HepG2 (cell line): Measurements from ENCODE around the gene STARD13. TPM values are rescaled to one million over a fixed set of nuclear protein-coding genes. Genes with fewer than 3 reads are reported as not detected.

ENCODE experiments used
- ATAC-seq: fragments of 200-7000 bp; cut with Tn5 transposase; 3 replicates; pipeline ENCODE4 v1.9.1; 2020; ENCODE audit warnings: mild to moderate bottlenecking, moderate library complexity
- BruUV-seq: library from RNA; stranded (reverse); fragments of 400-500 nt; replicated peaks from 2 replicates; lab custom pipeline; 2021; lab: Mats Ljungman, UMichigan
- CTCF ChIA-PET: fragments of 300-600 bp; formaldehyde crosslinking; extraction: SDS; loops from one replicate; lab custom pipeline; 2021; ENCODE audit warnings: low total read pairs, inconsistent platforms, low intra/inter-chr PET ratio; lab: Yijun Ruan, JAX
- POLR2A ChIA-PET: fragments of 350-600 bp; sonication (Branson Sonifier 250); formaldehyde crosslinking; loops from one replicate; lab custom pipeline; 2020; ENCODE audit warnings: antibody characterized with exemption, inconsistent platforms; lab: Yijun Ruan, JAX
- DNase-seq: peaks from one replicate; pipeline ENCODE4 v3.0.0-alpha.2; 2015; ENCODE audit warnings: low spot score
- FAIRE-seq: peaks from 3 replicates; lab custom pipeline; 2011; peaks lifted over from hg19 to GRCh38; lab: Jason Lieb, UNC
- H2AFZ ChIP-seq: one replicate; pipeline ENCODE4 v1.6.1; 2011; ENCODE audit warnings: low read length, inconsistent platforms
- H3K27ac ChIP-seq: fragments of 300-600 bp; 3 replicates; pipeline ENCODE4 v1.8.0; 2011; ENCODE audit warnings: mixed run types, mild to moderate bottlenecking, mixed read lengths, low read length, inconsistent platforms; ENCODE audit not compliant: insufficient read depth; ENCODE audit errors: extremely low read length
- H3K27me3 ChIP-seq, 2 experiments: fragments of 200-600 bp in 1 of 2; 2 replicates in 1 of 2; 3 replicates in 1 of 2; pipeline versions ENCODE4 v1.6.0 to v1.8.0; 2011; ENCODE audit warnings: low read length in 2 of 2, mild to moderate bottlenecking in 2 of 2, moderate library complexity in 2 of 2, inconsistent platforms in 1 of 2; ENCODE audit not compliant: insufficient read depth in 2 of 2, control insufficient read depth in 1 of 2
- H3K36me3 ChIP-seq, 2 experiments: fragments of 200-600 bp in 1 of 2; replicated peaks in 1 of 2; 2 replicates in 1 of 2; 3 replicates in 1 of 2; pipeline versions ENCODE4 v1.5.1 to v1.8.0; 2011; ENCODE audit warnings: low read length in 2 of 2, inconsistent platforms in 1 of 2; ENCODE audit not compliant: insufficient read depth in 2 of 2, control insufficient read depth in 1 of 2
- H3K4me1 ChIP-seq: 2 replicates; pipeline ENCODE4 v1.5.1; 2012; ENCODE audit warnings: low read length, inconsistent platforms; ENCODE audit not compliant: insufficient read depth
- H3K4me2 ChIP-seq: 2 replicates; pipeline ENCODE4 v1.6.0; 2011; ENCODE audit warnings: low read depth, low read length, inconsistent platforms
- H3K4me3 ChIP-seq, 3 experiments: fragments of 200-600 bp in 1 of 3; sonication (generic), shearing (Covaris generic) in 1 of 3; replicated peaks in 1 of 3; 2 replicates each; pipeline ENCODE4 v1.5.1; 2011 to 2016; ENCODE audit warnings: low read length in 3 of 3, inconsistent platforms in 2 of 3, low read depth in 2 of 3, mild to moderate bottlenecking in 2 of 3, control low read depth in 1 of 3, mixed read lengths in 1 of 3; ENCODE audit not compliant: insufficient read depth in 1 of 3
- H3K79me2 ChIP-seq: one replicate; pipeline ENCODE4 v1.6.1; 2011; ENCODE audit warnings: low read length, inconsistent platforms; ENCODE audit not compliant: insufficient read depth
- H3K9ac ChIP-seq: 2 replicates; pipeline ENCODE4 v1.6.0; 2011; ENCODE audit warnings: mild to moderate bottlenecking, low read depth, low read length, inconsistent platforms; ENCODE audit not compliant: insufficient read depth
- H3K9me3 ChIP-seq: 2 replicates; pipeline ENCODE4 v1.5.1; 2012; ENCODE audit warnings: mild to moderate bottlenecking, low read length
- H4K20me1 ChIP-seq: 2 replicates; pipeline ENCODE4 v1.6.0; 2011; ENCODE audit warnings: inconsistent platforms, mild to moderate bottlenecking, low read length, moderate library complexity; ENCODE audit not compliant: insufficient read depth
- BATF2 ChIP-seq: sonication (generic); formaldehyde crosslinking; IDR thresholded peaks from 2 replicates; pipeline ENCODE4 v1.8.0; 2022; ENCODE audit warnings: mild to moderate bottlenecking, missing genetic modification reagents, moderate library complexity
- CBX2 ChIP-seq, 2 experiments: fragments of 200-600 bp in 1 of 2; sonication (generic); formaldehyde crosslinking in 1 of 2; IDR thresholded peaks; 2 replicates each; pipeline versions ENCODE4 v1.7.0 to v1.8.1; 2018 to 2022; ENCODE audit warnings: low read depth in 2 of 2, low read length in 1 of 2, mild to moderate bottlenecking in 1 of 2, missing genetic modification reagents in 1 of 2
- DDIT3 ChIP-seq: sonication (generic); formaldehyde crosslinking; IDR thresholded peaks from 2 replicates; pipeline ENCODE4 v1.4.0; 2020; ENCODE audit warnings: mild to moderate bottlenecking, missing genetic modification reagents
- EED ChIP-seq: sonication (generic); formaldehyde crosslinking; IDR thresholded peaks from 2 replicates; pipeline ENCODE4 v1.5.0; 2020; ENCODE audit warnings: mild to moderate bottlenecking, missing genetic modification reagents
- HNRNPUL1 ChIP-seq: fragments of 200-400 bp; formaldehyde crosslinking; IDR thresholded peaks from 2 replicates; pipeline ENCODE4 v1.6.1; 2017; ENCODE audit warnings: low read depth, mild to moderate bottlenecking, low read length, moderate library complexity
- MTA3 ChIP-seq: sonication (generic); formaldehyde crosslinking; IDR thresholded peaks from 2 replicates; pipeline ENCODE4 v1.4.0; 2020; ENCODE audit warnings: missing genetic modification reagents
- RBM22 ChIP-seq: fragments of 200-400 bp; formaldehyde crosslinking; optimal IDR thresholded peaks from 2 replicates; pipeline ENCODE3; 2017; ENCODE audit warnings: mild to moderate bottlenecking, low read length, moderate library complexity
- ZNF275 ChIP-seq: sonication (generic); formaldehyde crosslinking; IDR thresholded peaks from 2 replicates; pipeline ENCODE4 v1.8.0; 2022; ENCODE audit warnings: missing genetic modification reagents, mild to moderate bottlenecking, inconsistent platforms, borderline replicate concordance
- ZNF674 ChIP-seq: sonication (generic); formaldehyde crosslinking; IDR thresholded peaks from 2 replicates; pipeline ENCODE4 v1.5.0; 2020; ENCODE audit warnings: low read depth, mild to moderate bottlenecking, missing genetic modification reagents
- ZNF816 ChIP-seq: sonication (generic); formaldehyde crosslinking; IDR thresholded peaks from 2 replicates; pipeline ENCODE4 v1.8.0; 2022; ENCODE audit warnings: missing genetic modification reagents, mild to moderate bottlenecking, borderline replicate concordance
- WGBS: methylation state at CpG from one replicate; pipeline ENCODE4 v1.1.6; 2017; ENCODE audit warnings: low lambda C conversion rate; 5-methylcytosine and 5-hydroxymethylcytosine counted together
- in situ Hi-C: cut with HindIII; loops from 2 replicates; pipeline ENCODE4 v1.10.0; 2017; ENCODE audit warnings: low pct_unique_long_range_greater_than_20kb; ENCODE audit not compliant: extremely low pct_ligation_motif_present
- intact Hi-C: fragments of 100-400 bp; cut with micrococcal nuclease; formaldehyde crosslinking; loops from one replicate; pipeline ENCODE4 v1.10.0; 2022; ENCODE audit not compliant: unreplicated experiment
- polyA plus RNA-seq, 8 experiments: library from polyadenylated mRNA; depleted of rRNA in 3 of 8; stranded (reverse) in 7 of 8; unstranded in 1 of 8; fragments of >200 nt; fragmentation: Illumina TruSeq in 4 of 8; extraction: Trizol in 4 of 8; gene quantifications; 2 replicates each; pipeline versions ENCODE4 v1.2.1 to v1.2.3, GENCODE V29; 2011 to 2016; ENCODE audit warnings: low read depth in 4 of 8, missing spikeins in 1 of 8, mixed read lengths in 1 of 8; ENCODE audit not compliant: insufficient read depth in 1 of 8
- total RNA-seq, 5 experiments: library from RNA; depleted of rRNA; stranded (reverse); fragments of >200 nt; fragmentation: Illumina TruSeq; extraction: Trizol; gene quantifications; 2 replicates each; pipeline ENCODE4 v1.2.3, GENCODE V29; 2016; ENCODE audit warnings: low read depth in 1 of 5
- TF ChIP-seq, protein P1 (sequence below): sonication (generic); formaldehyde crosslinking; IDR thresholded peaks from 2 replicates; pipeline ENCODE4 v1.4.0; 2020; ENCODE audit warnings: low read depth, missing genetic modification reagents
- TF ChIP-seq, protein P2 (sequence below): sonication (generic); formaldehyde crosslinking; IDR thresholded peaks from 2 replicates; pipeline ENCODE4 v1.4.0; 2020; ENCODE audit warnings: missing genetic modification reagents
- TF ChIP-seq, protein P3 (sequence below): sonication (generic); formaldehyde crosslinking; IDR thresholded peaks from 2 replicates; pipeline ENCODE4 v1.5.1; 2020; ENCODE audit warnings: mild to moderate bottlenecking, missing genetic modification reagents

Gene STARD13
- total and polyA plus RNA-seq, 2 of the 13 experiments (the other 11 are each of a cell fraction or from before 2014, with no cell fraction given): 12.8 to 14.3 TPM

DNA sequence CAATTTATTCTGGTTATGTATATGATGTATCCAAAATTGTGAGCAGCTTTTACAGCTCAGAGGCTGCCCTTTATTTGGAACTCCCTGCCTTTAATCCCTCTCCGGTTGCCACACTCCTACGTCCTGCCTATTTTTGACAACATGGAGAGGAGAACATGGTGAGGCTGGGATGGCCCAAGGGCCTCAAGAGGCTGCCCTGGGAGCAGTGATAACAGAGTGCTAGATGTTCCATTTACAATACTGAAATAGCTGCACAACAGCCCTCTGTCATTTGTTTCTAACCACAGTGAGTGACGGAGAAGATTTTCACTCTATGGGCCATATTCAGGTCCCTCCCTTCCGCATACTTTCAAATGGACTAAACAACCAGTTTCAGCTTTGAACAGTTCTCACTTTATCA, 33.4 kb downstream of the STARD13 start:
- intact Hi-C loops (no loop called here), in situ Hi-C loops (no loop called here)
- no peak overlapping the region for H3K4me3 ChIP-seq
- 96% methylated on average over 4 of the region's 4 CpGs for WGBS
- no peaks in the 10 kb centered on the region for H3K27me3 ChIP-seq
- H3K27ac ChIP-seq: no peak overlapping the region
- H3K9ac ChIP-seq: no peak overlapping the region
- ChIA-PET POLR2A (no interaction called here), CTCF (no interaction called here)
- peaks cover 54% of the 10 kb centered on the region for H3K79me2 ChIP-seq
- ATAC-seq: no peak
- no peaks in the 10 kb centered on the region for H3K9me3 ChIP-seq
- peaks cover 12% of the 10 kb centered on the region for H3K4me1 ChIP-seq
- no peaks in the 10 kb centered on the region for H4K20me1 ChIP-seq
- no TSS peak for BruUV-seq
- H2AFZ ChIP-seq: no peak overlapping the region
- no peak for FAIRE-seq
- no peak overlapping the region for H3K4me2 ChIP-seq
- peaks cover 5 to 30% of the 10 kb centered on the region in 2 experiments; a peak in 4 of 5 replicates for H3K36me3 ChIP-seq
- no peak for DNase-seq
- TF ChIP-seq ZNF275 (CRISPR knock-in tag): no peak
- no peak for TF ChIP-seq EED (CRISPR knock-in tag)
- no peak for TF ChIP-seq RBM22
- no peak for TF ChIP-seq BATF2 (CRISPR knock-in tag)
- no peak for TF ChIP-seq HNRNPUL1
- no peak for TF ChIP-seq ZNF816 (CRISPR knock-in tag)
- TF ChIP-seq, protein P1, sequence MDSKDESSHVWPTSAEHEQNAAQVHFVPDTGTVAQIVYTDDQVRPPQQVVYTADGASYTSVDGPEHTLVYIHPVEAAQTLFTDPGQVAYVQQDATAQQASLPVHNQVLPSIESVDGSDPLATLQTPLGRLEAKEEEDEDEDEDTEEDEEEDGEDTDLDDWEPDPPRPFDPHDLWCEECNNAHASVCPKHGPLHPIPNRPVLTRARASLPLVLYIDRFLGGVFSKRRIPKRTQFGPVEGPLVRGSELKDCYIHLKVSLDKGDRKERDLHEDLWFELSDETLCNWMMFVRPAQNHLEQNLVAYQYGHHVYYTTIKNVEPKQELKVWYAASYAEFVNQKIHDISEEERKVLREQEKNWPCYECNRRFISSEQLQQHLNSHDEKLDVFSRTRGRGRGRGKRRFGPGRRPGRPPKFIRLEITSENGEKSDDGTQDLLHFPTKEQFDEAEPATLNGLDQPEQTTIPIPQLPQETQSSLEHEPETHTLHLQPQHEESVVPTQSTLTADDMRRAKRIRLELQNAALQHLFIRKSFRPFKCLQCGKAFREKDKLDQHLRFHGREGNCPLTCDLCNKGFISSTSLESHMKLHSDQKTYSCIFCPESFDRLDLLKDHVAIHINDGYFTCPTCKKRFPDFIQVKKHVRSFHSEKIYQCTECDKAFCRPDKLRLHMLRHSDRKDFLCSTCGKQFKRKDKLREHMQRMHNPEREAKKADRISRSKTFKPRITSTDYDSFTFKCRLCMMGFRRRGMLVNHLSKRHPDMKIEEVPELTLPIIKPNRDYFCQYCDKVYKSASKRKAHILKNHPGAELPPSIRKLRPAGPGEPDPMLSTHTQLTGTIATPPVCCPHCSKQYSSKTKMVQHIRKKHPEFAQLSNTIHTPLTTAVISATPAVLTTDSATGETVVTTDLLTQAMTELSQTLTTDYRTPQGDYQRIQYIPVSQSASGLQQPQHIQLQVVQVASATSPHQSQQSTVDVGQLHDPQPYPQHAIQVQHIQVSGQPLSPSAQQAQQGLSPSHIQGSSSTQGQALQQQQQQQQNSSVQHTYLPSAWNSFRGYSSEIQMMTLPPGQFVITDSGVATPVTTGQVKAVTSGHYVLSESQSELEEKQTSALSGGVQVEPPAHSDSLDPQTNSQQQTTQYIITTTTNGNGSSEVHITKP: no peak
- no peak for TF ChIP-seq MTA3 (CRISPR knock-in tag)
- TF ChIP-seq, protein P2, sequence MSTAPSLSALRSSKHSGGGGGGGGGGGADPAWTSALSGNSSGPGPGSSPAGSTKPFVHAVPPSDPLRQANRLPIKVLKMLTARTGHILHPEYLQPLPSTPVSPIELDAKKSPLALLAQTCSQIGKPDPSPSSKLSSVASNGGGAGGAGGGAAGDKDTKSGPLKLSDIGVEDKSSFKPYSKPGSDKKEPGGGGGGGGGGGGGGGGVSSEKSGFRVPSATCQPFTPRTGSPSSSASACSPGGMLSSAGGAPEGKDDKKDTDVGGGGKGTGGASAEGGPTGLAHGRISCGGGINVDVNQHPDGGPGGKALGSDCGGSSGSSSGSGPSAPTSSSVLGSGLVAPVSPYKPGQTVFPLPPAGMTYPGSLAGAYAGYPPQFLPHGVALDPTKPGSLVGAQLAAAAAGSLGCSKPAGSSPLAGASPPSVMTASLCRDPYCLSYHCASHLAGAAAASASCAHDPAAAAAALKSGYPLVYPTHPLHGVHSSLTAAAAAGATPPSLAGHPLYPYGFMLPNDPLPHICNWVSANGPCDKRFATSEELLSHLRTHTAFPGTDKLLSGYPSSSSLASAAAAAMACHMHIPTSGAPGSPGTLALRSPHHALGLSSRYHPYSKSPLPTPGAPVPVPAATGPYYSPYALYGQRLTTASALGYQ (CRISPR knock-in tag): no peak
- TF ChIP-seq, protein P3, sequence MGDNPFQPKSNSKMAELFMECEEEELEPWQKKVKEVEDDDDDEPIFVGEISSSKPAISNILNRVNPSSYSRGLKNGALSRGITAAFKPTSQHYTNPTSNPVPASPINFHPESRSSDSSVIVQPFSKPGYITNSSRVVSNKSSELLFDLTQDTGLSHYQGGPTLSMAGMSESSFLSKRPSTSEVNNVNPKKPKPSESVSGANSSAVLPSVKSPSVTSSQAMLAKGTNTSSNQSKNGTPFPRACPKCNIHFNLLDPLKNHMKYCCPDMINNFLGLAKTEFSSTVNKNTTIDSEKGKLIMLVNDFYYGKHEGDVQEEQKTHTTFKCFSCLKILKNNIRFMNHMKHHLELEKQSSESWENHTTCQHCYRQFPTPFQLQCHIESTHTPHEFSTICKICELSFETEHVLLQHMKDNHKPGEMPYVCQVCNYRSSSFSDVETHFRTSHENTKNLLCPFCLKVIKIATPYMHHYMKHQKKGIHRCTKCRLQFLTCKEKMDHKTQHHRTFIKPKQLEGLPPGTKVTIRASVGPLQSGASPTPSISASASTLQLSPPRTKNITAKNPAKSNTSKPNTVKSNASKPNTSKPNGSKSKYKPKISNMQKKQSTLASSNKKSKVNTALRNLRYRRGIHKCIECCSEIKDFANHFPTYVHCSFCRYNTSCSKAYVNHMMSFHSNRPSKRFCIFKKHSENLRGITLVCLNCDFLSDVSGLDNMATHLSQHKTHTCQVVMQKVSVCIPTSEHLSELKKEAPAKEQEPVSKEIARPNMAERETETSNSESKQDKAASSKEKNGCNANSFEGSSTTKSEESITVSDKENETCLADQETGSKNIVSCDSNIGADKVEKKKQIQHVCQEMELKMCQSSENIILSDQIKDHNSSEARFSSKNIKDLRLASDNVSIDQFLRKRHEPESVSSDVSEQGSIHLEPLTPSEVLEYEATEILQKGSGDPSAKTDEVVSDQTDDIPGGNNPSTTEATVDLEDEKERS (CRISPR knock-in tag): no peak
- no peak for TF ChIP-seq CBX2 (IDR thresholded peaks at IDR 0.05; ENCODE audit: low read depth, low read length)
- no peak for TF ChIP-seq CBX2 (CRISPR knock-in tag; IDR thresholded peaks at IDR 0.05; ENCODE audit: low read depth)
- TF ChIP-seq ZNF674: no peak
- no peak for TF ChIP-seq DDIT3 (CRISPR knock-in tag)
